Epithelial cell of esophagus (primary cell): Measurements from ENCODE around the gene TAF5L.
A peak's percentile ranks its signal among the peaks of the same experiment; 100 is the strongest.

ENCODE experiments used
- DNase-seq: peaks from one replicate; pipeline ENCODE4 v3.0.0; 2010; ENCODE audit warnings: low read depth
- H3K4me3 ChIP-seq: 2 replicates; pipeline ENCODE4 v1.5.1; 2011; ENCODE audit warnings: mild to moderate bottlenecking, low read length, control low read depth
- TF ChIP-seq, protein P1 (sequence below): IDR thresholded peaks from 2 replicates; pipeline ENCODE4 v1.5.1; 2011; ENCODE audit warnings: low read depth, mild to moderate bottlenecking, low read length, control low read depth, inconsistent platforms; ENCODE audit not compliant: insufficient read depth; ENCODE audit errors: missing control alignments

TAF5L gene

GRCh38 chr1:229590119-229590518, 35.8 kb downstream of the TAF5L start:
- TF ChIP-seq, protein P1, sequence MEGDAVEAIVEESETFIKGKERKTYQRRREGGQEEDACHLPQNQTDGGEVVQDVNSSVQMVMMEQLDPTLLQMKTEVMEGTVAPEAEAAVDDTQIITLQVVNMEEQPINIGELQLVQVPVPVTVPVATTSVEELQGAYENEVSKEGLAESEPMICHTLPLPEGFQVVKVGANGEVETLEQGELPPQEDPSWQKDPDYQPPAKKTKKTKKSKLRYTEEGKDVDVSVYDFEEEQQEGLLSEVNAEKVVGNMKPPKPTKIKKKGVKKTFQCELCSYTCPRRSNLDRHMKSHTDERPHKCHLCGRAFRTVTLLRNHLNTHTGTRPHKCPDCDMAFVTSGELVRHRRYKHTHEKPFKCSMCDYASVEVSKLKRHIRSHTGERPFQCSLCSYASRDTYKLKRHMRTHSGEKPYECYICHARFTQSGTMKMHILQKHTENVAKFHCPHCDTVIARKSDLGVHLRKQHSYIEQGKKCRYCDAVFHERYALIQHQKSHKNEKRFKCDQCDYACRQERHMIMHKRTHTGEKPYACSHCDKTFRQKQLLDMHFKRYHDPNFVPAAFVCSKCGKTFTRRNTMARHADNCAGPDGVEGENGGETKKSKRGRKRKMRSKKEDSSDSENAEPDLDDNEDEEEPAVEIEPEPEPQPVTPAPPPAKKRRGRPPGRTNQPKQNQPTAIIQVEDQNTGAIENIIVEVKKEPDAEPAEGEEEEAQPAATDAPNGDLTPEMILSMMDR: no peak

DNA sequence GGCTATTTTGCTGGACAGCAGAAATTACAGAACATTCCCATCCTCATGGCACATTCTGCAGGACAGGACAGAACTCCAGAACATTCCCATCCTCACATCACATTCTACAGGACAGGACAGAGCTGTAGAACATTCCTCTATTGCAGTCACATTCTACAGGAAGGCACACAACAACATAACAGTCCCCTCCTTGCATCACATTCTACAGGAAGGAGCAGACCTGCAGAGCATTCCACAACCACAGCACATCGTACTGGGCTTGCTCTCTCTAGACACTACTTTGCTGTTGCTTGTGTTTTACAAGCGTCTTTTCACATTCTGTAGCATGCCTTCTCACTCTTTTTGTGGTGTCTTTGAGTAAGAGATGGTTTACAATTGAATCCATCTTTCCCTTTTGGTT, 40.6 kb downstream of the TAF5L start:
- no peak overlapping the region for H3K4me3 ChIP-seq
- TF ChIP-seq, protein P1: no peak
- DNase-seq: no peak

More at GRCh38 chr1:229590119-229590518, 35.8 kb downstream of the TAF5L start:
- H3K4me3 ChIP-seq: no peak overlapping the region
- no peak for DNase-seq

DNA sequence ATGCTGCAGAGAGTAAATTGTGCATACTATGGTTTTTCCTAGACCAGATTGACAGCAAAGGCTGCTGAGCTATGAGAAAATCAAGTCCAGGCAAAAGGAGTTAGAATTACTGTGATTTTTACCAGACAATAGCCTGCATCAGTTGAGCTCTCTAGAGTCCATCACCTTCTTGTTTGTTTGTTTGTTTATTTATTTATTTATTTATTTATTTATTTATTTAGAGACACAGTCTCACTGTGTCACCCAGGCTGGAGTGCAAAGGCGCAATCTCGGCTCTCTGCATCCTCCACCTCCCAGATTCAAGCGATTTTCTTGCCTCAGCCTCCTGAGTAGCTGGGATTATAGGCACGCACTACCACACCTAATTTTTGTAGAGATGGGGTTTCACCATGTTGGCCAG, 43.2 kb downstream of the TAF5L start:
- TF ChIP-seq, protein P1: no peak
- no peak overlapping the region for H3K4me3 ChIP-seq
- no peak for DNase-seq

DNA sequence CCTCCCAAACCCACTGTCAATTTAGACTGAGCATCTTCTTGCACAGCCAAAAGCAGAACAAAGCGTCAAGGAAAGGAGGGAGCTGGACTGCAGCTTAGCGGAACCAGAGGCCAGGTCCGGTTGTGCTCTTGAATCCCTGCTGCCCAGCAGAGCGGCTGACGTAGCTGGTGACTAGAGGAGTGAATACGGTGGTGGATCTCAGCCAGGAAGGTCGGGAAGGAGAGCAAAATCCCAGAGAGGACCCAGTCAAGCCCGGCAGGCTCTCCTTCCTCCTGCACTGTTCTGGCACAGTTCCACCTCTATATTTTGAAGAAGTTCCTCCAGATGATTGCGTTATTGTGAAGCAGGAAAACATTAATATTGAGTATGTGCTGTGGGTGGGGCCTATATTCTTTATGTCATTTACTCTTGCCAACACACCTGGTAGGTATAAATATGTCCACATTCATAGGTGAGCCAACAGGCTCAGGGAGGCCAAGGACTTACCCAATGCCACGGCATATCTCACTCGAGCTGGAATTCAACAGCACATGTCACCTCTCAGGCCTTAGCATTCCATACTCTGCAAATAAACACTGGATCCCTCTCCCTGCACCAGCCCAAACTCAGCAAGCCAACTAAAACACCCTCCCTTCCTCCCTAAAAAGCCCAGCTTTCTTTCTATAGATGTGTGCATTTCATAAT, 43.8 kb downstream of the TAF5L start:
- DNase-seq: peak; percentile 48
- TF ChIP-seq, protein P1: no peak
- H3K4me3 ChIP-seq: no peak overlapping the region

GRCh38 chr1:229581485-229581884, 44.4 kb downstream of the TAF5L start:
- H3K4me3 ChIP-seq: no peak overlapping the region
- TF ChIP-seq, protein P1: no peak
- DNase-seq: no peak

DNA sequence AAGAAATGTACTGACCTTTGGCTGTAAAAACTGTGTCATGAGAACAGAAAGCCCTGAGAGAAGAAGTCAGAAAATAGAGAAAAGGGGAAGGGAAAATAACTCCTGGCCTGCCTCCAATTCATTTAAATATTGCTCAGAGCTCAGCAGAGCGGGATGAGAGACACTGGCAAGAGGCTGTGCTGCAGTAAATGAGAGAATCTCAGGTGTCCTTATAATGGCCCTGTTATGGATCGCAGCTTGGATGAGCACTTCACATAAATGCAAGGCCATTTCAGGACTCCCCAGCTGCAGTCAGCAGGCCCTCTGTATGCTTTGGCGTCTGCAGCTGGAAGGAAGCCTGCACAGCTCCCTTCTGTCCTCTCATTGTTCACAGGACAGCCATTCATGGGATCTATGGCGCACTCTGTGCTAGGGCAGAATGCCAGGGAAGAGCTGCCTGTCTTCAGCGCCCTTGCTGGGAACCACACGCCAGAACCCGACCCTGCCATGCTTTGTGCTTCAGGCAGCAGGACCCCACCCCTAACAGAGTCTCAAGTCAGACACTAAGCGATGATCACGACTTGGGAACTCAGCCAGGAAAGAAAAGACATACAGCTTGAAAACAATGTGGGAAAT, 46.8 kb downstream of the TAF5L start:
- no peak overlapping the region for H3K4me3 ChIP-seq
- TF ChIP-seq, protein P1: no peak
- peak; percentile 40 for DNase-seq
